HEK293 (cell line): ENCODE data around the gene ZNF200.

ENCODE experiments used
- BCL11B ChIP-seq: fragments of 450-650 bp; formaldehyde crosslinking; IDR thresholded peaks from 2 replicates; pipeline ENCODE4 v1.5.1; 2016; ENCODE audit warnings: low read depth, missing biosample characterization, missing genetic modification characterization
- FEZF1 ChIP-seq: fragments of 450-650 bp; formaldehyde crosslinking; IDR thresholded peaks from 2 replicates; pipeline ENCODE4 v1.5.1; 2016; ENCODE audit warnings: missing biosample characterization, missing genetic modification characterization
- GLI2 ChIP-seq: fragments of 450-650 bp; formaldehyde crosslinking; IDR thresholded peaks from 2 replicates; pipeline ENCODE4; 2017; ENCODE audit warnings: missing biosample characterization, missing genetic modification characterization, low read depth, borderline replicate concordance
- GLIS1 ChIP-seq: fragments of 450-650 bp; formaldehyde crosslinking; IDR thresholded peaks from 2 replicates; pipeline ENCODE4 v1.5.1; 2016; ENCODE audit warnings: missing biosample characterization, missing genetic modification characterization
- GLIS2 ChIP-seq: fragments of 450-650 bp; formaldehyde crosslinking; IDR thresholded peaks from 2 replicates; pipeline ENCODE4 v1.5.1; 2016; ENCODE audit warnings: missing biosample characterization, missing genetic modification characterization
- KLF1 ChIP-seq: fragments of 450-650 bp; formaldehyde crosslinking; IDR thresholded peaks from 2 replicates; pipeline ENCODE4 v1.5.1; 2016; ENCODE audit warnings: missing biosample characterization, missing genetic modification characterization
- OVOL3 ChIP-seq: fragments of 450-650 bp; formaldehyde crosslinking; IDR thresholded peaks from 2 replicates; pipeline ENCODE4 v1.5.1; 2016; ENCODE audit warnings: missing biosample characterization, missing genetic modification characterization
- TRIM28 ChIP-seq: IDR thresholded peaks from 2 replicates; pipeline ENCODE4 v1.6.1; 2011; ENCODE audit warnings: low read length, control low read depth, borderline replicate concordance
- YY1 ChIP-seq: fragments of 450-650 bp; formaldehyde crosslinking; IDR thresholded peaks from 2 replicates; pipeline ENCODE4 v1.5.1; 2018; ENCODE audit warnings: missing biosample characterization, missing genetic modification characterization
- ZBTB21 ChIP-seq: fragments of 450-650 bp; formaldehyde crosslinking; IDR thresholded peaks from 2 replicates; pipeline ENCODE4 v1.5.1; 2017; ENCODE audit warnings: missing biosample characterization, missing genetic modification characterization
- ZNF24 ChIP-seq: fragments of 450-650 bp; formaldehyde crosslinking; IDR thresholded peaks from 2 replicates; pipeline ENCODE4 v1.5.1; 2016; ENCODE audit warnings: missing biosample characterization, missing genetic modification characterization
- ZNF266 ChIP-seq: fragments of 450-650 bp; formaldehyde crosslinking; IDR thresholded peaks from 2 replicates; pipeline ENCODE4 v1.5.1; 2016; ENCODE audit warnings: missing biosample characterization, missing genetic modification characterization, low read depth
- ZNF324 ChIP-seq: fragments of 450-650 bp; formaldehyde crosslinking; IDR thresholded peaks from 2 replicates; pipeline ENCODE4 v1.5.1; 2016; ENCODE audit warnings: missing biosample characterization, missing genetic modification characterization
- ZNF433 ChIP-seq: fragments of 450-650 bp; formaldehyde crosslinking; IDR thresholded peaks from 2 replicates; pipeline ENCODE4 v1.5.1; 2016; ENCODE audit warnings: missing biosample characterization, missing genetic modification characterization, low read depth
- ZNF530 ChIP-seq: fragments of 450-650 bp; formaldehyde crosslinking; IDR thresholded peaks from 2 replicates; pipeline ENCODE4 v1.5.1; 2016; ENCODE audit warnings: low read depth, missing biosample characterization, missing genetic modification characterization
- ZNF561 ChIP-seq: fragments of 450-650 bp; IDR thresholded peaks from 2 replicates; pipeline ENCODE4 v1.5.1; 2018; ENCODE audit warnings: missing biosample characterization, missing genetic modification characterization, borderline replicate concordance
- ZNF624 ChIP-seq: fragments of 450-650 bp; formaldehyde crosslinking; IDR thresholded peaks from 2 replicates; pipeline ENCODE4 v1.5.1; 2017; ENCODE audit warnings: missing biosample characterization, missing genetic modification characterization
- ZNF626 ChIP-seq: fragments of 450-650 bp; sonication (Bioruptor Pico); formaldehyde crosslinking; IDR thresholded peaks from 2 replicates; pipeline ENCODE4 v1.5.1; 2018; ENCODE audit warnings: missing biosample characterization, missing genetic modification characterization, inconsistent platforms
- ZNF707 ChIP-seq: fragments of 450-650 bp; formaldehyde crosslinking; IDR thresholded peaks from 2 replicates; pipeline ENCODE4 v1.5.1; 2016; ENCODE audit warnings: missing biosample characterization, missing genetic modification characterization
- ZNF76 ChIP-seq: fragments of 450-650 bp; formaldehyde crosslinking; IDR thresholded peaks from 2 replicates; pipeline ENCODE4; 2016; ENCODE audit warnings: low read depth, missing biosample characterization, missing genetic modification characterization, borderline replicate concordance
- ZSCAN18 ChIP-seq: fragments of 450-650 bp; formaldehyde crosslinking; IDR thresholded peaks from 2 replicates; pipeline ENCODE4 v1.5.1; 2016; ENCODE audit warnings: missing biosample characterization, missing genetic modification characterization
- ZSCAN30 ChIP-seq: fragments of 450-650 bp; IDR thresholded peaks from 2 replicates; pipeline ENCODE4 v1.5.1; 2018; ENCODE audit warnings: missing biosample characterization, mild to moderate bottlenecking, missing genetic modification characterization, moderate library complexity
- TF ChIP-seq, protein P1 (sequence below): fragments of 450-650 bp; IDR thresholded peaks from 2 replicates; pipeline ENCODE4 v1.5.1; 2018; ENCODE audit warnings: missing biosample characterization, mild to moderate bottlenecking, missing genetic modification characterization
- TF ChIP-seq, protein P2 (sequence below): fragments of 450-650 bp; formaldehyde crosslinking; IDR thresholded peaks from 2 replicates; pipeline ENCODE4 v1.5.1; 2016; ENCODE audit warnings: missing biosample characterization, missing genetic modification characterization
- TF ChIP-seq, protein P3 (sequence below): fragments of 450-650 bp; formaldehyde crosslinking; IDR thresholded peaks from 2 replicates; pipeline ENCODE4 v1.5.1; 2016; ENCODE audit warnings: missing biosample characterization, missing genetic modification characterization
- TF ChIP-seq, protein P4 (sequence below): fragments of 450-650 bp; formaldehyde crosslinking; IDR thresholded peaks from 2 replicates; pipeline ENCODE4 v1.5.1; 2016; ENCODE audit warnings: missing biosample characterization, missing genetic modification characterization
- TF ChIP-seq, protein P5 (sequence below): fragments of 450-650 bp; formaldehyde crosslinking; IDR thresholded peaks from 2 replicates; pipeline ENCODE4 v1.5.1; 2016; ENCODE audit warnings: missing biosample characterization, missing genetic modification characterization

ZNF200 gene

GRCh38 chr16:3234857-3235561 lies at the start of gene ZNF200 (continued):
- TF ChIP-seq ZBTB21 (tag by site-specific recombination), result peak; percentile 98
- no peak for TF ChIP-seq ZNF433 (tag by site-specific recombination)
- peak; percentile 98 for TF ChIP-seq ZNF76
- no peak for TF ChIP-seq TRIM28
- TF ChIP-seq ZSCAN30 (tag by site-specific recombination), result no peak
- no peak for TF ChIP-seq ZNF530 (tag by site-specific recombination)
- no peak; the same call in none of the 2 replicates for TF ChIP-seq ZSCAN18 (tag by site-specific recombination)
- no peak for TF ChIP-seq BCL11B
- TF ChIP-seq, protein P1, sequence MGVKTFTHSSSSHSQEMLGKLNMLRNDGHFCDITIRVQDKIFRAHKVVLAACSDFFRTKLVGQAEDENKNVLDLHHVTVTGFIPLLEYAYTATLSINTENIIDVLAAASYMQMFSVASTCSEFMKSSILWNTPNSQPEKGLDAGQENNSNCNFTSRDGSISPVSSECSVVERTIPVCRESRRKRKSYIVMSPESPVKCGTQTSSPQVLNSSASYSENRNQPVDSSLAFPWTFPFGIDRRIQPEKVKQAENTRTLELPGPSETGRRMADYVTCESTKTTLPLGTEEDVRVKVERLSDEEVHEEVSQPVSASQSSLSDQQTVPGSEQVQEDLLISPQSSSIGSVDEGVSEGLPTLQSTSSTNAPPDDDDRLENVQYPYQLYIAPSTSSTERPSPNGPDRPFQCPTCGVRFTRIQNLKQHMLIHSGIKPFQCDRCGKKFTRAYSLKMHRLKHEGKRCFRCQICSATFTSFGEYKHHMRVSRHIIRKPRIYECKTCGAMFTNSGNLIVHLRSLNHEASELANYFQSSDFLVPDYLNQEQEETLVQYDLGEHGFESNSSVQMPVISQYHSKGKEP (tag by site-specific recombination), result no peak
- TF ChIP-seq GLI2 (tag by site-specific recombination), result no peak
- TF ChIP-seq, protein P2, sequence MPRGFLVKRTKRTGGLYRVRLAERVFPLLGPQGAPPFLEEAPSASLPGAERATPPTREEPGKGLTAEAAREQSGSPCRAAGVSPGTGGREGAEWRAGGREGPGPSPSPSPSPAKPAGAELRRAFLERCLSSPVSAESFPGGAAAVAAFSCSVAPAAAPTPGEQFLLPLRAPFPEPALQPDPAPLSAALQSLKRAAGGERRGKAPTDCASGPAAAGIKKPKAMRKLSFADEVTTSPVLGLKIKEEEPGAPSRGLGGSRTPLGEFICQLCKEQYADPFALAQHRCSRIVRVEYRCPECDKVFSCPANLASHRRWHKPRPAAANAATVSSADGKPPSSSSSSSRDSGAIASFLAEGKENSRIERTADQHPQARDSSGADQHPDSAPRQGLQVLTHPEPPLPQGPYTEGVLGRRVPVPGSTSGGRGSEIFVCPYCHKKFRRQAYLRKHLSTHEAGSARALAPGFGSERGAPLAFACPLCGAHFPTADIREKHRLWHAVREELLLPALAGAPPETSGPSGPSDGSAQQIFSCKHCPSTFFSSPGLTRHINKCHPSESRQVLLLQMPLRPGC (tag by site-specific recombination), result no peak
- no peak for TF ChIP-seq ZNF707 (tag by site-specific recombination)
- peak; percentile 61; the same call in 1 of the 2 replicates for TF ChIP-seq ZNF561 (tag by site-specific recombination)
- TF ChIP-seq ZNF24 (tag by site-specific recombination), result no peak; the same call in 1 of the 2 replicates
- peak; percentile 61 for TF ChIP-seq YY1
- peak; percentile 62 for TF ChIP-seq ZNF324 (tag by site-specific recombination)
- no peak for TF ChIP-seq ZNF626 (tag by site-specific recombination)
- TF ChIP-seq, protein P3, sequence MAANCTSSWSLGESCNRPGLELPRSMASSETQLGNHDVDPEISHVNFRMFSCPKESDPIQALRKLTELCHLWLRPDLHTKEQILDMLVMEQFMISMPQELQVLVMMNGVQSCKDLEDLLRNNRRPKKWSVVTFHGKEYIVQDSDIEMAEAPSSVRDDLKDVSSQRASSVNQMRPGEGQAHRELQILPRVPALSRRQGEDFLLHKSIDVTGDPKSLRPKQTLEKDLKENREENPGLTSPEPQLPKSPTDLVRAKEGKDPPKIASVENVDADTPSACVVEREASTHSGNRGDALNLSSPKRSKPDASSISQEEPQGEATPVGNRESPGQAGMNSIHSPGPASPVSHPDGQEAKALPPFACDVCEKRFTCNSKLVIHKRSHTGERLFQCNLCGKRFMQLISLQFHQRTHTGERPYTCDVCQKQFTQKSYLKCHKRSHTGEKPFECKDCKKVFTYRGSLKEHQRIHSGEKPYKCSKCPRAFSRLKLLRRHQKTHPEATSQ (tag by site-specific recombination), result no peak; the same call in 1 of the 2 replicates
- TF ChIP-seq, protein P4, sequence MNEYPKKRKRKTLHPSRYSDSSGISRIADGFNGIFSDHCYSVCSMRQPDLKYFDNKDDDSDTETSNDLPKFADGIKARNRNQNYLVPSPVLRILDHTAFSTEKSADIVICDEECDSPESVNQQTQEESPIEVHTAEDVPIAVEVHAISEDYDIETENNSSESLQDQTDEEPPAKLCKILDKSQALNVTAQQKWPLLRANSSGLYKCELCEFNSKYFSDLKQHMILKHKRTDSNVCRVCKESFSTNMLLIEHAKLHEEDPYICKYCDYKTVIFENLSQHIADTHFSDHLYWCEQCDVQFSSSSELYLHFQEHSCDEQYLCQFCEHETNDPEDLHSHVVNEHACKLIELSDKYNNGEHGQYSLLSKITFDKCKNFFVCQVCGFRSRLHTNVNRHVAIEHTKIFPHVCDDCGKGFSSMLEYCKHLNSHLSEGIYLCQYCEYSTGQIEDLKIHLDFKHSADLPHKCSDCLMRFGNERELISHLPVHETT, result peak; percentile 78
- TF ChIP-seq GLIS1 (tag by site-specific recombination), result peak; percentile 33; the same call in 1 of the 2 replicates
- TF ChIP-seq KLF1 (tag by site-specific recombination), result peak; percentile 15; the same call in 1 of the 2 replicates
- TF ChIP-seq FEZF1, result no peak
- no peak for TF ChIP-seq ZNF266 (tag by site-specific recombination)
- TF ChIP-seq, protein P5, sequence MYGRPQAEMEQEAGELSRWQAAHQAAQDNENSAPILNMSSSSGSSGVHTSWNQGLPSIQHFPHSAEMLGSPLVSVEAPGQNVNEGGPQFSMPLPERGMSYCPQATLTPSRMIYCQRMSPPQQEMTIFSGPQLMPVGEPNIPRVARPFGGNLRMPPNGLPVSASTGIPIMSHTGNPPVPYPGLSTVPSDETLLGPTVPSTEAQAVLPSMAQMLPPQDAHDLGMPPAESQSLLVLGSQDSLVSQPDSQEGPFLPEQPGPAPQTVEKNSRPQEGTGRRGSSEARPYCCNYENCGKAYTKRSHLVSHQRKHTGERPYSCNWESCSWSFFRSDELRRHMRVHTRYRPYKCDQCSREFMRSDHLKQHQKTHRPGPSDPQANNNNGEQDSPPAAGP (tag by site-specific recombination), result peak; percentile 58
- no peak for TF ChIP-seq GLIS2
- no peak for TF ChIP-seq OVOL3
- TF ChIP-seq ZNF624 (tag by site-specific recombination), result no peak
